Esophagus squamous epithelium (tissue), 4 donors: ENCODE results near the gene GZMM.

Experiments
- CTCF ChIP-seq, 6 experiments: fragments of 450-650 bp in 4 of 6; fragments of 200-600 bp in 2 of 6; sonication (generic) in 2 of 6; IDR thresholded peaks; one replicate each; pipeline ENCODE4 v1.5.1; 2016 to 2019; ENCODE audit warnings: antibody characterized with exemption in 6 of 6, mild to moderate bottlenecking in 4 of 6, moderate library complexity in 4 of 6
- POLR2A ChIP-seq, 4 donors: fragments of 450-650 bp; IDR thresholded peaks; one replicate each; pipeline ENCODE4 v1.6.1; 2017; ENCODE audit warnings: antibody characterized with exemption in 4 of 4, mild to moderate bottlenecking in 4 of 4, moderate library complexity in 3 of 4

GRCh38 chr19:579111-579841 lies 35.4 kb downstream of the GZMM start:
- TF ChIP-seq POLR2A (IDR thresholded peaks at IDR 0.05) (no peak), CTCF (IDR thresholded peaks at IDR 0.05) (no peak)
